Left ventricle myocardium inferior (tissue), 1 donor: ENCODE measurements around the gene KPNA4. TPM values are rescaled to one million over a fixed set of nuclear protein-coding genes. Genes with fewer than 3 reads are reported as not detected.

ENCODE experiments used
- DNase-seq: peaks from one replicate; pipeline ENCODE4 v3.0.0-alpha.2; 2020
- H3K27ac ChIP-seq: fragments of 200-600 bp; replicated peaks from 2 replicates; pipeline ENCODE4 v1.8.0; 2021
- H3K27me3 ChIP-seq: fragments of 200-600 bp; 2 replicates; pipeline ENCODE4 v1.8.0; 2021; ENCODE audit warnings: low read depth
- H3K36me3 ChIP-seq: fragments of 200-600 bp; 2 replicates; pipeline ENCODE4 v1.8.0; 2021
- H3K4me1 ChIP-seq: fragments of 200-600 bp; 2 replicates; pipeline ENCODE4 v1.8.0; 2021
- H3K4me3 ChIP-seq: fragments of 200-600 bp; 2 replicates; pipeline ENCODE4 v1.8.0; 2021; ENCODE audit warnings: mild to moderate bottlenecking, moderate library complexity
- H3K9me3 ChIP-seq: fragments of 200-600 bp; replicated peaks from 2 replicates; pipeline ENCODE4 v1.8.0; 2021
- intact Hi-C: fragments of 100-400 bp; cut with micrococcal nuclease; formaldehyde crosslinking; loops from one replicate; pipeline ENCODE4 v1.11.0; 2022
- long read RNA-seq: library from polyadenylated mRNA; unstranded; transcript quantifications from one replicate; pipeline ENCODE4 v2.0.0, GENCODE V29; 2021
- total RNA-seq: library from RNA; stranded (reverse); fragmentation: NEBNext Ultra II Directional; extraction: Animal tissue kit (Norgen Biotek cat#: 25700); gene quantifications from one replicate; pipeline ENCODE4 v1.2.1, GENCODE V29; 2021
- TF ChIP-seq, protein P1 (sequence below): fragments of 200-600 bp; IDR thresholded peaks from 2 replicates; pipeline ENCODE4 v1.8.0; 2021; ENCODE audit warnings: antibody characterized with exemption, mild to moderate bottlenecking, borderline replicate concordance
- donor health status: DM: no; HTN: yes; CAD: no; lungs with severe emphysema.

Gene KPNA4, protein sequence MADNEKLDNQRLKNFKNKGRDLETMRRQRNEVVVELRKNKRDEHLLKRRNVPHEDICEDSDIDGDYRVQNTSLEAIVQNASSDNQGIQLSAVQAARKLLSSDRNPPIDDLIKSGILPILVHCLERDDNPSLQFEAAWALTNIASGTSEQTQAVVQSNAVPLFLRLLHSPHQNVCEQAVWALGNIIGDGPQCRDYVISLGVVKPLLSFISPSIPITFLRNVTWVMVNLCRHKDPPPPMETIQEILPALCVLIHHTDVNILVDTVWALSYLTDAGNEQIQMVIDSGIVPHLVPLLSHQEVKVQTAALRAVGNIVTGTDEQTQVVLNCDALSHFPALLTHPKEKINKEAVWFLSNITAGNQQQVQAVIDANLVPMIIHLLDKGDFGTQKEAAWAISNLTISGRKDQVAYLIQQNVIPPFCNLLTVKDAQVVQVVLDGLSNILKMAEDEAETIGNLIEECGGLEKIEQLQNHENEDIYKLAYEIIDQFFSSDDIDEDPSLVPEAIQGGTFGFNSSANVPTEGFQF
- 130 TPM for total RNA-seq
- long read RNA-seq, full-length matches to known transcripts: 232 of 259 reads
- long read RNA-seq, partial matches to known transcripts: 8 of 259 reads
- long read RNA-seq, other reads (novel, unspliced or antisense): 19 of 259 reads

DNA sequence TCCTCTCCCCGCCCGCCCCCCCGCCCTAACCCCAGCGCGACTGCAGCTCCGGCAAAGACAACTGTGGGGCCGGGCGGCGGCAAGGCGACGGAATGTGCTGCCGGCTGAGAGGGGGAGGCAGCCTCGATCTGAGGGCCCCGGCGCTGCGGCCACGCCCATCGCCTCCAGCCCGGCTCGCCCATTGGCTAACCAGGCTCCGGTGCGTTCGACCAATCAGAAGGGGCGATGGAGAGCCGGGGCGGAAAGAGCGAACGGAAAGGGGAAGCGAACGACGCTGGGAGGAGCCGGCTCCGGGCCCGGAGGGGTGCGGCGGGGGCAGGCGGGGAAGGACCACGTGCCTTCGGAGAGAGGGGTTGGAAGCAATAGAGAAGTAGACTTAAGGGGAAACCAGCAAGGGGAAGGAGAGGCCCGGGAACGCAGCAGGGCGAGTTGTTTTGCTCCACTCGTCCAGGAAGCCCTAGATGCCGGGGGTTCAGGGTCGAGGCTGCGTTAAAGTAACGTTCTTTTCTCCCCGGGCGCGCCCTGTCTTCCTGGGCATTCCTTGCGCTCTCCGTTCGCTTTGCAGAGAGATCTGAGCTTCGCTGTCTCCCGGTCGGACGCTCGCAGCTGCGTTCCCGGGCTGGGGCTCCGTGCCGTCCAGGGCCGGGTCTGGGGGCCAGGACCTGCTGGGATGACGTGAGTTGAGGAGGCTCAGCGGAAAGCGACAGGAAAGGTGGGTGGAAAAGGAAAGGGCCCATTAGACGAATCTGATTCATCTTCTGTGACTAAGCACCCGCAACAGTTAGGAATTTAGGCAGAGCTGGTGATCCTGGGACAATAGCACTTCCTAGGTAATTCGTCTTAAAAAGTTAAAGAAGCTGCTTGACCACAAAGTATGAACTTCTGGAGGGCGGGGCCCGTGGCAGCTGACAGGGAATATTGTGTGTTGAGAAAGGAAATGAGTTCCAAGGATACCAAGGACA lies at the start of gene KPNA4:
Gene KPNA4, minus strand, starts transcription at position 130 of the 962 bp plus-strand sequence. CDS start 289 bp downstream, outside the sequence.
- DNase-seq: peak; percentile 98
- Histone ChIP-seq H3K27ac (peak within 1 kb of the TSS; percentile 98), H3K4me1 (peaks cover 64% of the 10 kb centered on the region), H3K36me3 (peaks cover 6% of the 10 kb centered on the region), H3K9me3 (no peaks in the 10 kb centered on the region), H3K27me3 (no peaks in the 10 kb centered on the region), H3K4me3 (peak within 1 kb of the TSS; percentile 82)
- TF ChIP-seq, protein P1, sequence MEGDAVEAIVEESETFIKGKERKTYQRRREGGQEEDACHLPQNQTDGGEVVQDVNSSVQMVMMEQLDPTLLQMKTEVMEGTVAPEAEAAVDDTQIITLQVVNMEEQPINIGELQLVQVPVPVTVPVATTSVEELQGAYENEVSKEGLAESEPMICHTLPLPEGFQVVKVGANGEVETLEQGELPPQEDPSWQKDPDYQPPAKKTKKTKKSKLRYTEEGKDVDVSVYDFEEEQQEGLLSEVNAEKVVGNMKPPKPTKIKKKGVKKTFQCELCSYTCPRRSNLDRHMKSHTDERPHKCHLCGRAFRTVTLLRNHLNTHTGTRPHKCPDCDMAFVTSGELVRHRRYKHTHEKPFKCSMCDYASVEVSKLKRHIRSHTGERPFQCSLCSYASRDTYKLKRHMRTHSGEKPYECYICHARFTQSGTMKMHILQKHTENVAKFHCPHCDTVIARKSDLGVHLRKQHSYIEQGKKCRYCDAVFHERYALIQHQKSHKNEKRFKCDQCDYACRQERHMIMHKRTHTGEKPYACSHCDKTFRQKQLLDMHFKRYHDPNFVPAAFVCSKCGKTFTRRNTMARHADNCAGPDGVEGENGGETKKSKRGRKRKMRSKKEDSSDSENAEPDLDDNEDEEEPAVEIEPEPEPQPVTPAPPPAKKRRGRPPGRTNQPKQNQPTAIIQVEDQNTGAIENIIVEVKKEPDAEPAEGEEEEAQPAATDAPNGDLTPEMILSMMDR: no peak
- intact Hi-C loops: no loop called here

DNA sequence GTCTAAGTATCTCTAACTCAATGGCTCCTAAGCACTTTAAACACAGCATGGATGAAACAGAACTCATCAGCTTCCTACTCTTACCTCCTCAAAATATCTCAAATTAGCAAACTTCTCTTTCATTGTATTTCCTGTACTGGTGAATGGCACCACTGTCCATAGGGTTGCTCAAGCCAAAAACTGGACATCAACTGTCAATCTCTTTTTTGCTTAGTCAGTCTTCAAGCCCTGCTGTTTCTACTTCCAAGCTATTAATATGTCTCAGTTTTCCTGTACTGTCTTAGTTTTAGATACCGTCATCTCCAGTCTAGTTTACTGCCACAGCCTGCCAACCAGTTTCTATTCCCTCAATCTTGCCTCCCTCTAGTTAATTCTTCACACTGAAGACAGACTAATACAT lies 48.3 kb upstream of the KPNA4 start:
- H3K27ac ChIP-seq: no peak overlapping the region
- H3K36me3 ChIP-seq: no peaks in the 10 kb centered on the region
- H3K4me1 ChIP-seq: peaks cover 9% of the 10 kb centered on the region
- DNase-seq: no peak
- TF ChIP-seq, protein P1: no peak
- intact Hi-C loops: no loop called here
- H3K27me3 ChIP-seq: no peaks in the 10 kb centered on the region
- H3K4me3 ChIP-seq: no peak overlapping the region
- H3K9me3 ChIP-seq: no peaks in the 10 kb centered on the region

DNA sequence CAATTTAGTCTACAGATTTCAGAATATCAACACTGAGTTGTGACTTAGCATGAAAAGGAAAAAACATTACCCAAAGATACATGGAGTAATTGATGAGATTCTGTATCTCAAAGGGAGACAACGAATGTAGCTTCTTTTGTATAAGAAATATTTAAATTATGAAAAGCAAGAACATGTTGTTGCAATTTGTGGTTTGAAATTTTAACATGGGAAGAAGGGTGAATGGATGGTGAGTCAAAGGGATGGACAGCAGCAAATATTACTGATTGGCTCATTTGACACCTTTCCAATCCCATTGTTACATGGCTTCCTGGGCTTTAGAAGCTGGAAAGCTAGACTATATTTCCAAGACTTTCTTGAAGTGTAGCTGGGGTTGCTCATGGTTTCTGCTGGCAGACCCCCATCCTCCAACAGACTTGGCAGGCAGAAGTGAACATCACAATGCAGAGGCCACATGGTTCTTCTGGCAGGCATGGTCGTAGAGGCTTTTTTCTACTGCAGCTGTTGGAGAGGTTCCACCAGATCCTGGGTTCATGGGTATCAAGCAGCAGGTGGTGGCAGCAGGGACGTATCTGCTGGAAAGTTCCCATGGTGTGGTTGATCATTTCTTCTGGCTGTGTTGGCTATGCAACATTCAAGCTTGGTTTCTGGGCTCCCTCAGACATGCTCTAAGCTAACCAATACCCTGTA lies 47.2 kb upstream of the KPNA4 start:
- Histone ChIP-seq H3K4me3 (no peak overlapping the region), H3K27ac (no peak overlapping the region), H3K4me1 (peaks cover 7% of the 10 kb centered on the region), H3K27me3 (no peaks in the 10 kb centered on the region), H3K9me3 (no peaks in the 10 kb centered on the region), H3K36me3 (no peaks in the 10 kb centered on the region)
- TF ChIP-seq, protein P1: no peak
- DNase-seq: no peak
- intact Hi-C loops: no loop called here

DNA sequence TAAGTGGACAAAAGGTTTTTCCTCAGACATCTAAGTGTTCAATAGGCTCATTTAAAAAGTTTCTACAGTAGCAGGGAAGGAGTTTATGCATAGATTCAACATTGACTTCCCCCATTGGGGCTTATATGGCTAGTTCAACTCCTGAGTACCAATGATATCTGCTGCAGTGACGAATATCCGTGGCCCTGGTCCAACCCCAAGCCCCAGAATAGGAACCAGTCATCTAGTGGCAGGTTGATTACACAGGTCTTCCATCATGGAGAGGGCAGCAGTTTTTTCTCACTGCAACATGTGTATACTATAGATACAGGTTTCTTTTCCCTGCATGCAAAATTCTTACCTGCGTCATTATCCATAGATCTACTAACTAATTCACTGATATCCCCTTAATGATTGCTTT lies 45.8 kb upstream of the KPNA4 start:
- TF ChIP-seq, protein P1: no peak
- intact Hi-C loops: no loop called here

DNA sequence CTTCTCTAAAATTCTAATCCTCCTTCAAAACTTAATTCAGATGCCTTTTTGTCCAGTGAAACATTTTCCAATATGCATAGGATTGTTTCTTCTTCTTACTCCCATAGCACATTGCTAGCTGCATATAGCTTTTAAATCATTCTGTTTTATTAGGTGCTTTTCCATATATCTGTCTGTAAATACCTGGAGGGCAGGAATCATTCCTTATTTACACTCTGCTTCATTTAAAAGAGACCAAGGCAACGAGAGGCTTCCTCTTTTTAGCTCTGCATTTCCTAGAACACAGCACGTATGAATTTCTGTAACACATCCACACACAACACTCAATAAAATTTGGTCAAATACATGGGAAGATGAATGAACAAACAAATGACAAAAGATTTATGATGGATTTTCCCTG lies 43.5 kb upstream of the KPNA4 start:
- TF ChIP-seq, protein P1: no peak

More for the DNA sequence above, 45.8 kb upstream of the KPNA4 start:
- no peak for DNase-seq
- Histone ChIP-seq H3K4me1 (no peaks in the 10 kb centered on the region), H3K36me3 (no peaks in the 10 kb centered on the region), H3K4me3 (no peak overlapping the region), H3K27me3 (no peaks in the 10 kb centered on the region), H3K27ac (no peak overlapping the region), H3K9me3 (no peaks in the 10 kb centered on the region)

More for the DNA sequence above, 43.5 kb upstream of the KPNA4 start:
- Histone ChIP-seq H3K27me3 (no peaks in the 10 kb centered on the region), H3K4me3 (no peak overlapping the region), H3K9me3 (no peaks in the 10 kb centered on the region), H3K36me3 (no peaks in the 10 kb centered on the region), H3K4me1 (no peaks in the 10 kb centered on the region), H3K27ac (no peak overlapping the region)
- intact Hi-C loops: no loop called here
- no peak for DNase-seq
